Measurements from ENCODE around the gene CITED2. TPM values are rescaled to one million over a fixed set of nuclear protein-coding genes. Genes with fewer than 3 reads are reported as not detected.

The CITED2 gene, protein sequence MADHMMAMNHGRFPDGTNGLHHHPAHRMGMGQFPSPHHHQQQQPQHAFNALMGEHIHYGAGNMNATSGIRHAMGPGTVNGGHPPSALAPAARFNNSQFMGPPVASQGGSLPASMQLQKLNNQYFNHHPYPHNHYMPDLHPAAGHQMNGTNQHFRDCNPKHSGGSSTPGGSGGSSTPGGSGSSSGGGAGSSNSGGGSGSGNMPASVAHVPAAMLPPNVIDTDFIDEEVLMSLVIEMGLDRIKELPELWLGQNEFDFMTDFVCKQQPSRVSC
- total RNA-seq = 10 to 100 TPM; 37.5 to 39.7 TPM

DNA sequence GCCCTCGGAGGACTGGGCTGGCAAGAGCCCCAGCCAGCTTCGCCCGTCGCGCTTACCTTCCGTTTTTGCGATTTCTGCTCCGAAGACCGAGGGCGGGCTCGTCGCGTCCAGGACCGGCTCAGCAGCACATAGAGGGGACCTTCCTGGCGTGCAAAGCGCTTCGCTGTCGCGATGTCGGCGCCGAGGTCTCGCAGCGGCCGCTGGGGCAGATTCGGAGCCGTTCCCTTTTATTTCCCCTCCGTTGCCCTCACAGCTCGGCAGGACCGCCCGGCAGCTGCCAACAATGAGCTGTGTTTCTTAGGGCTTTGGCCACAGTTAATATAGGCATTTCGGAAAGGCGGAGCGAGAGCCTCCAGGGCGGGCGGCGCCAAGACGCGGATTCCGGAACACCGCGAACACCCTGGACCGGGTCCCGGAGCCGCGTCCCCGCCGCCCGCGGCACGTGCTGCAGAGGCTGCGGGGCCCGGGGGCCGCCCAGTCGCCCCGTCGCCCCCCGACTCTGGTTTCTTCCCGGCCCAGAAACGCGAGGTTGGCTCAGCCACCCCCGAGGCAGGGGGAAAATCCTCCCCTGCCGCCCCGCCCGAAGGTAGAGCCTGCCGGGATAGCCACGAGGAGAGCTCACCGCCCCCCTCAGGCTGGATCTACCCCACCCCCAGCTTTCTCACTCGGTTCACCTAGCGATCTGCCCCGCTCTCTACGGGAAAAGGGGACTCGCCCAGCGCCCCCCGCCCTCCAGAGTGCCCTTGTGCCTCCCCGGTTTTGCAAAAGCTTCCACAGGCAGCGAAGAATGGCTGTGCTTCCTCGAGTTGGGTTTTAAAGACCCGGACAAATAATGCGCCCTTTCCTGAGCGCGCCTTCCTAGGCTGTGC lies at the start of gene CITED2:
TSS of gene CITED2 (minus strand) at position 292 of the 869 bp plus-strand sequence. CDS start 704 bp downstream, outside the sequence.
- Mint-ChIP-seq H3K4me1 (ENCODE audit: low read depth) (peaks cover 42% of the 10 kb centered on the region), H3K4me3 (peak within 1 kb of the TSS; percentile 86), H3K36me3 (ENCODE audit: low read depth) (peaks cover 28% of the 10 kb centered on the region), H3K9me3 (no peaks in the 10 kb centered on the region), H3K27me3 (no peaks in the 10 kb centered on the region), H3K27ac (peak within 1 kb of the TSS; percentile 98)
- DNase-seq (peak; percentile 92), ATAC-seq (peak; percentile 75)
- ChIA-PET POLR2A (interaction anchor here (0.6 to 3.1 kb wide), 40 partner anchors 10 to 480 kb away, joined by 3 to 12 read pairs (median 4); partner anchors contain the start of gene TXLNB), CTCF (interaction anchor here (0.6 to 4.8 kb wide), 17 partner anchors 9 to 558 kb away, joined by 3 to 34 read pairs (median 3); no protein-coding TSS in a partner anchor)
- TF ChIP-seq, protein P1, sequence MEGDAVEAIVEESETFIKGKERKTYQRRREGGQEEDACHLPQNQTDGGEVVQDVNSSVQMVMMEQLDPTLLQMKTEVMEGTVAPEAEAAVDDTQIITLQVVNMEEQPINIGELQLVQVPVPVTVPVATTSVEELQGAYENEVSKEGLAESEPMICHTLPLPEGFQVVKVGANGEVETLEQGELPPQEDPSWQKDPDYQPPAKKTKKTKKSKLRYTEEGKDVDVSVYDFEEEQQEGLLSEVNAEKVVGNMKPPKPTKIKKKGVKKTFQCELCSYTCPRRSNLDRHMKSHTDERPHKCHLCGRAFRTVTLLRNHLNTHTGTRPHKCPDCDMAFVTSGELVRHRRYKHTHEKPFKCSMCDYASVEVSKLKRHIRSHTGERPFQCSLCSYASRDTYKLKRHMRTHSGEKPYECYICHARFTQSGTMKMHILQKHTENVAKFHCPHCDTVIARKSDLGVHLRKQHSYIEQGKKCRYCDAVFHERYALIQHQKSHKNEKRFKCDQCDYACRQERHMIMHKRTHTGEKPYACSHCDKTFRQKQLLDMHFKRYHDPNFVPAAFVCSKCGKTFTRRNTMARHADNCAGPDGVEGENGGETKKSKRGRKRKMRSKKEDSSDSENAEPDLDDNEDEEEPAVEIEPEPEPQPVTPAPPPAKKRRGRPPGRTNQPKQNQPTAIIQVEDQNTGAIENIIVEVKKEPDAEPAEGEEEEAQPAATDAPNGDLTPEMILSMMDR (IDR thresholded peaks at IDR 0.05) = no peak
- intact Hi-C loops (cut with micrococcal nuclease) = loop anchor here (5.0 to 10.0 kb wide), 3 partner anchors 150 to 553 kb away; no protein-coding TSS in a partner anchor

DNA sequence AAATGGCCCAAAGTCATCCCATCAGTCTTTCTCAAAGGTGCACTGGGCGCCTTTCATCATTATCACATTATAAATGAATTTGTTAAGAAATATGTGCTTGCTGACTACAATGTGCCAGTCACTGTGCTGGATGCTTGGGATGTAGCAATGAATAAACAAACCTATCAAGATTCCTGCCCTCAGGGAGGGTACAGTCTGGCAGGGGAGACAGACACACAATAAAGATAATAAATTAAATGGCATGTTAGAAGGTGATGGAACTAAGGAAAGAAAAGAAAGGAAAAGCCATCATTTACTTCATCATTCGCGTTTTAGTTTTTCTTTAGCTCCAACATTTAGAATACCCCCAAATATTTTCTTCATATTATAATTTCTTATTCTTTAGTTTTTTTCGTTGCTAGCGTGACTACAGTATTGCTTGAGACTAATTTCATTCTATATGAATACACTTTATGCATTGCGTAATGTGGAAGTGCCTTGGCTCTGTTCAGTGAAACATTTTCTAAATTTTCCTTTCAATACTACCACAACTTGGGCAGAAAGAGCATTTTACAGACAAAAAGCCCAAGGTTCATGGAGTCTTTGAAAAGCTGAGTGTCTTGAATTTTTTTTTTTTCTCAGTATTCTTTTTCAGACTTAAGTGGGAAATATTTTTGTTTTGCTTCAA lies 48.7 kb upstream of the CITED2 start:
- no peak overlapping the region for H3K4me3 Mint-ChIP-seq
- intact Hi-C loops (cut with micrococcal nuclease) = no loop called here
- ATAC-seq = no peak
- CTCF ChIA-PET = interaction anchor here (2.0 kb wide), 1 partner anchor 54 kb away, joined by 5 read pairs; no protein-coding TSS in a partner anchor
- H3K4me1 Mint-ChIP-seq (ENCODE audit: low read depth) = no peaks in the 10 kb centered on the region
- POLR2A ChIA-PET = no interaction called here
- H3K27ac Mint-ChIP-seq = no peak overlapping the region
- H3K36me3 Mint-ChIP-seq (ENCODE audit: low read depth) = no peaks in the 10 kb centered on the region
- TF ChIP-seq, protein P1 (IDR thresholded peaks at IDR 0.05) = no peak
- no peaks in the 10 kb centered on the region for H3K9me3 Mint-ChIP-seq
- no peak for DNase-seq
- H3K27me3 Mint-ChIP-seq = peaks cover 2% of the 10 kb centered on the region

DNA sequence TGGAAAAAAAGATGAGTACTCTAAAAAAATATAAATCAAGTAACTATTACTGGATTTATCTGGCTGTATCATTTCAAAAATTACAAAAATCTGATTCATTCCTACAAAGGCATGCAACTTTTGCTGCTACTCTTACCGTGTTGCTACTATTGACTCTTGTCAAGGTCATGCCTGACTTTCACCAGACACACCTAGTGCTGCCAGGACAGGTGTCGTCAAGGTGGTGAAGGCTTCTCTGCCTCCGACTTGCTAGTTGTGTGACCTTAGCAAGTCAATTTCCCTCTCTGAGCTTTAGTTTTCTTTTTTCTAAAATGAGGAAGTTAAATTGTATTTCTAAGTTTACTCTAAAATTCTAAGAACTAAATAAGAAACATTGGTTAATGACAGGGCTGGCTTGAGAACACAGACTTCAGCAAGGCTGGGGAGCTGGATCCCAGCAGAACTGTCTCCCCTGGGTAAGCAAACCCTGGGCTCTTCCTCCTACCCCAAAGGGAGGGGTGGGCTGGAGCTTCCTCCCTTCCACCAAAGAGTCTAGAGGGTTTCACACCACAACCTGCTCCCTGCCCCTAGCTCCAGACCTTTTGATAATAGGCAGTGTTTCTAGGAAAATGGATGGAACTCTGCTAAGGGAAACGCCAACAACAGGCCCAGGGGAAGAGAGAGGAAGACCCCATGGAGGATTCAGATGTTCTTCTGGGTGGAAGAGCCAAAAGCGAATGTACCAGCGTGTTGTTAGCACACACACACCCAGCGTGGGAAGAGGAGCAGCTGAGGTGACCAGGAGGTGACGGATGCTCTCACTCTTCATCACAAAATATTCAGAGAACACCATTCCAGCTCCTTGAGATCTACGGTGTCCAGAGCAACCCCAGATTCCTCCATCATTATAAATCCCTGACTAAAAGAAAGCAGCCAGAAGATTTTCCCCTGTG lies 47.9 kb upstream of the CITED2 start:
- DNase-seq (no peak), ATAC-seq (no peak)
- H3K27ac Mint-ChIP-seq = no peak overlapping the region
- H3K4me3 Mint-ChIP-seq = no peak overlapping the region
- H3K27me3 Mint-ChIP-seq = peaks cover 2% of the 10 kb centered on the region
- H3K9me3 Mint-ChIP-seq = no peaks in the 10 kb centered on the region
- H3K4me1 Mint-ChIP-seq (ENCODE audit: low read depth) = no peaks in the 10 kb centered on the region
- POLR2A ChIA-PET = no interaction called here
- intact Hi-C loops (cut with micrococcal nuclease) = no loop called here
- no peaks in the 10 kb centered on the region for H3K36me3 Mint-ChIP-seq (ENCODE audit: low read depth)
- CTCF ChIA-PET = interaction anchor here (2.0 kb wide), 1 partner anchor 53 kb away, joined by 5 read pairs; no protein-coding TSS in a partner anchor
- TF ChIP-seq, protein P1 (IDR thresholded peaks at IDR 0.05) = no peak

DNA sequence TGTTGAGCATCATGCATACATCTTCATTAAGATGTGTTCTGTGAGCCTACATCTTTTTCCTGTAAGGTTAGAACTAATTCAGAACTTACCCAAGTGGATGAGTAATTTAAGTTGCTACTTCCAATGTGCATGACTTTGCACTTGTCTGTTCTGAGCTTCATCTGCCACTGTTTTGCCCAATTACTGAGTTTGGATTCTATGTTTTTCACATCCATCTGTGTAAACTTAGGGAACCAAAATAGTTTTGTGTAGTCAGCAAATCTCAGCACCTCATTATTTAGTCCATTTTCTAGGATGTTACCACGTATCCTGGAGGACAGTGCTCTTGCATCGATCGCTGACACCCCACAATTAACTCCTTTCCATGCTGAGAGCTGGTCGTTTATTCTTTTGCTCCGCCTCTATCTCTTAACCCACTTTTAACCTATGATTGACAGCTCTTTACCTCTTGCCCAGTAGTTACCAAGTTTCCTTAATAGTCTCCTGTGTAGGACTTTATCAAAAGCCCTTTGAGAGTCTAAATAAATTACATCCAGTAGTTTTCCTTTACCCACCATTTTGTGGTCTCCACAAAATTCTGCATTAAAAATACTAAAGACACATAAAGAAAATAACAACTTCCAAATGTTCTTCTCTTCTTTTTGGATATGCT lies 44.2 kb upstream of the CITED2 start:
- ATAC-seq = no peak
- TF ChIP-seq, protein P1 (IDR thresholded peaks at IDR 0.05) = no peak
- intact Hi-C loops (cut with micrococcal nuclease) = no loop called here
- POLR2A ChIA-PET = no interaction called here
- CTCF ChIA-PET = no interaction called here
- no peaks in the 10 kb centered on the region for H3K9me3 Mint-ChIP-seq
- DNase-seq = no peak
- H3K4me1 Mint-ChIP-seq (ENCODE audit: low read depth) = no peaks in the 10 kb centered on the region
- H3K27ac Mint-ChIP-seq = no peak overlapping the region
- H3K4me3 Mint-ChIP-seq = no peak overlapping the region
- peaks cover 3% of the 10 kb centered on the region for H3K27me3 Mint-ChIP-seq
- no peaks in the 10 kb centered on the region for H3K36me3 Mint-ChIP-seq (ENCODE audit: low read depth)

Measured in activated CD8-positive, alpha-beta T cell treated with anti-CD3 and anti-CD28 coated beads for 36 hours (primary cell).